Activated CD8-positive, alpha-beta memory T cell treated with anti-CD3 and anti-CD28 coated beads for 36 hours (primary cell): ENCODE results near the gene ULK4. TPM values are rescaled to one million over a fixed set of nuclear protein-coding genes. Genes with fewer than 3 reads are reported as not detected.
"Not testable (repeated sequence)": the region's sequence is repeated elsewhere in the genome, so short reads cannot be mapped to it uniquely, and the experiment has no call there.

Source experiments
- CTCF ChIA-PET: fragments of 350-600 bp; sonication (Branson Sonifier 250); formaldehyde crosslinking; loops from one replicate; lab custom pipeline; 2021; ENCODE audit warnings: antibody characterized with exemption; lab: Charles Lee
- POLR2A ChIA-PET: fragments of 350-600 bp; sonication (Branson Sonifier 250); formaldehyde crosslinking; loops from one replicate; lab custom pipeline; 2021; ENCODE audit warnings: antibody characterized with exemption; lab: Charles Lee
- total RNA-seq, 2 experiments: library from RNA; stranded (reverse); gene quantifications; one replicate each; pipeline ENCODE4 v1.2.3, GENCODE V29; 2021

Gene ULK4
- total RNA-seq, 2 experiments from 2014 or later, result 11.8 to 12.3 TPM

DNA sequence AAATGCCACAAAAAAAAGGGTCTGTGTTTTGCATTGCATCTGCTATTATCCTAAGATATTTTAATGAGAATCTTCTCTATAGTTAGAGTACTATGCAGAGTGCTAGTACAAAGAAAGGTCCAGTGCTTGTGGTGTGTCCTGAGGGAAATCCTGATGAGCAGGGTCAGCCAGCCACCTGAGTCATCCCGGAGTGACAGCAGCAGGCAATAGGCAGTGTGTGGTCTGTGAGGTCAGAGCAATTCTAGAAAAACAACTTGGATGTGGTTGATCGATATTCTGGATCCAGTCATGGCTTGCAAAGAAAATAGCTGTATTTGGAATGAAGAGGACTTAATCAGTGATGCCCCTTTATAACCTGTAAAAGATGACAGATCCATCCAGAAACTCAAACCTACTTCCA, 643.4 kb downstream of the ULK4 start:
- CTCF ChIA-PET, result no interaction called here
- POLR2A ChIA-PET, result interaction anchor here (0.6 kb wide), 1 partner anchor 119 kb away, joined by 3 read pairs; the partner anchor contains the start of gene CTNNB1

GRCh38 chr3:41317718-41318117, 644.2 kb downstream of the ULK4 start:
- POLR2A ChIA-PET, result no interaction called here
- CTCF ChIA-PET, result no interaction called here

DNA sequence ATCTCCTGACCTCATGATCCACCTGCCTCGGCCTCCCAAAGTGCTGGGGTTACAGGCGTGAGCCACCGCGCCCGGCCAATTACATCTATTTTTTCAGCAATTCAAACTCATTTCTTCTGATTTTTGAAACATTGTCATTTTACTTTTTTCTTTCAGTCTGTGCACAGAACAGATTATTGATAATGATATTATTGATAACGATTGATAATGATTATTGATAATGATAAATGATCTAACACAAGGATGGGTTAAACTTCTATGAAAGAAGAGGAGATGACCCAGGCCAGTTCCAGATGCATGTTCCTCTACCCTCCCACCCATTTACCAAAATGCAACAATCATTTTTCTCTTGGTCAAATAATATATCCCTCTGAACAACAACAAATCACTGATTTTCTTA, 644.6 kb downstream of the ULK4 start:
- POLR2A ChIA-PET, result no interaction called here
- CTCF ChIA-PET, result no interaction called here

GRCh38 chr3:41315126-41315525, 646.8 kb downstream of the ULK4 start:
- CTCF ChIA-PET, result no interaction called here
- POLR2A ChIA-PET, result no interaction called here

- ChIA-PET POLR2A (no interaction called here), CTCF (no interaction called here)
Measured at GRCh38 chr3:41308119-41308518, 653.8 kb downstream of the ULK4 start.

GRCh38 chr3:41307065-41307464, 654.8 kb downstream of the ULK4 start:
- ChIA-PET CTCF (no interaction called here), POLR2A (no interaction called here)

GRCh38 chr3:41304593-41304992, 657.3 kb downstream of the ULK4 start:
- ChIA-PET CTCF (no interaction called here), POLR2A (no interaction called here)

- CTCF ChIA-PET, result no interaction called here
- POLR2A ChIA-PET, result no interaction called here
Measured at GRCh38 chr3:41302295-41302694, 659.6 kb downstream of the ULK4 start.

- ChIA-PET CTCF (no interaction called here), POLR2A (no interaction called here)
Measured at GRCh38 chr3:41301548-41301947, 660.4 kb downstream of the ULK4 start.

- ChIA-PET POLR2A (no interaction called here), CTCF (no interaction called here)
Measured at GRCh38 chr3:41299036-41299435, 662.9 kb downstream of the ULK4 start.

GRCh38 chr3:41297750-41298149, 664.2 kb downstream of the ULK4 start:
- ChIA-PET POLR2A (no interaction called here), CTCF (no interaction called here)

- ChIA-PET CTCF (no interaction called here), POLR2A (no interaction called here)
Measured at GRCh38 chr3:41296556-41296955, 665.3 kb downstream of the ULK4 start.

- POLR2A ChIA-PET, result no interaction called here
- CTCF ChIA-PET, result no interaction called here
Measured at GRCh38 chr3:41295740-41296139, 666.2 kb downstream of the ULK4 start.

- POLR2A ChIA-PET, result no interaction called here
Measured at GRCh38 chr3:41293169-41293681, 668.7 kb downstream of the ULK4 start.

GRCh38 chr3:41290736-41291135, 671.2 kb downstream of the ULK4 start:
- ChIA-PET POLR2A (no interaction called here), CTCF (no interaction called here)

More at GRCh38 chr3:41293169-41293681, 668.7 kb downstream of the ULK4 start:
- CTCF ChIA-PET, result no interaction called here

DNA sequence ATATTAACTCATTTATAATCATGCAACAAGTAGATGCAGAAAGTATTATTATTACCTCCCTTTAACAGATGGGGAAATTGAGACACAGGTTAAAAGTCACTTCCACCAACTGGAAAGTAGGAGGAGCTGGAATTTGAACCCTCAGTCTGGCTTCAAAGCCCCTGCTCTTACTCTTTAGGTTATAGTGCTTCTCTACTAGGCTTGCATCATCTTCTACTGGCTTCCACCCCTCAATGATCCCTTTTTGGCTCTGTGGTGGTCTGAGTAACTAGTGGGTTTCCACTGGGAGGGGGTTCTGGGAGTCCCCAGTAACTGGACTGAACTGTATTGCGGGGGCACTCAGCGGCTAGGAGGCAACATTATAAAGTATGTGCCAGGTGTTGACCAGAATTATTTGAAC, 671.6 kb downstream of the ULK4 start:
- POLR2A ChIA-PET, result no interaction called here
- CTCF ChIA-PET, result no interaction called here

- CTCF ChIA-PET, result no interaction called here
Measured at GRCh38 chr3:41288785-41289184, 673.1 kb downstream of the ULK4 start.

DNA sequence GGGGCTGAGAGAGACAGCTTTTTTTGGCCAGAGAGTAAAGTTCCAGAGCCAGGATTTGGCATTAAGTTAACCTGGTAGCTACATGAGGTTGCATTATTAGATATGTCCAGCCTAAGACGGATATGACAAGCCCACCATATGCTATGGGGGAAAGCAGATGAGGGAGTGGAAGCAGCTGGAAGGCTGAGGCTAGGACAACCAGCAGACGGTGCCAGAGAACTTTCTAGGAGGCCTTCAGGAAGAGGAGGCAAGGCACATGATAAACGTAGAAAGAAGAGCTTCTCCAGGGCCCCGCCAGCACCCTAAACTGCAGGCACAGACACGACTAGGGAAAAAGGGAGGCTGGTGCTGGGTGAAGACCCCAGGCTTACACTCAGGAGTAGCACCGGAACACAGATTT, 675.6 kb downstream of the ULK4 start:
- ChIA-PET POLR2A (no interaction called here), CTCF (no interaction called here)

More at GRCh38 chr3:41288785-41289184, 673.1 kb downstream of the ULK4 start:
- POLR2A ChIA-PET, result no interaction called here

GRCh38 chr3:41284934-41285333, 677.0 kb downstream of the ULK4 start:
- CTCF ChIA-PET, POLR2A ChIA-PET: not testable (repeated sequence)

DNA sequence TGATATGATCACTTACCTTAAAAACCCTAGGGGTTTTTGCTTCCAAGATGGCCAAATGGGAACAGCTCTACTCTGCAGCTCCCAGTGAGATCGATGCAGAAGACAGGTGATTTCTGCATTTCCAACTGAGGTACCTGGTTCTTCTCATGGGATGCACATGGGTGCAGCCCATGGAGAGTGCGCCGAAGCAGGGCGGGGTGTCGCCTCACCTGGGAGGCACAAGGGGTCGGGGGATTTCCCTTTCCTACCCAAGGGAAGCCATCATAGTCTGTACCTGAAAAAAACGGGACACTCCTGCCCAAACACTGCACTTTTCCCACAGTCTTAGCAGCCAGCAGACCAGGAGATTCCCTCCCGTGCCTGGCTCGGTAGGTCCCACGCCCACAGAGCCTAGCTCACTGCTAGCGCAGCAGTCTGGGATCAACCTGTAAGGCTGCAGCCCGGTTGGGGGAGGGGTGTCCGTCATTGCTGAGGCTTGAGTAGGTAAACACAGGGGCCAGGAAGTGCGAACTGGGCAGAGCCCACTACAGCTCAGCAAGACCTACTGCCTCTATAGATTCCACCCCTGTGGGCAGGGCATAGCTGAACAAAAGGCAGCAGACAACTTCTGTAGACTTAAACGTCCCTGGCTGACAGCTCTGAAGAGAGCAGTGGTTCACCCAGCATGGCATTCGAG, 684.0 kb downstream of the ULK4 start:
- ChIA-PET CTCF (no interaction called here), POLR2A (no interaction called here)

DNA sequence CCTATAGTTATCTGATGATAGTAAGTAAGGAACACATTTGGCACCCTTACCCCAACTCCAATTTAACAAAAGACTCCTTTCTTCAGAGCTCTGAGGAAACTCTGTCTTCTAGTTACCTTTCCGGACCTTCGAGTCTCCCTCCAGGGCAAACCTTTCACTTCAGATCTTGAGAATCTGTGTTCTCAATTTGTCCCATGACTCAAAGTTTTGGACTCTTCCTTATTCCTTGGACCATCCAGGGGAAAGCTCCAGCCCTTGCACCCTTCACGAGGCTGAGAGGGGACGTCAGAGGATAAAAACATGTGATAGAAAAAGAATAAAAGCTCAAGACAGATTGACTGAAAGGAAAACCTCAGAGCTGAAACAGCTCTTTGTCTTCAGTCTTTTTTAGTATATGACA, 685.7 kb downstream of the ULK4 start:
- ChIA-PET POLR2A (no interaction called here), CTCF (no interaction called here)
